HUDEP-2 (cell line): ENCODE measurements around the gene HNRNPM.

Experiments
- DNase-seq, 76 experiments: peaks; one replicate each; lab custom pipeline; 2025; ENCODE audit not compliant: unreplicated experiment in 76 of 76; lab: John Stamatoyannopoulos, UW

Gene HNRNPM

GRCh38 chr19:8457209-8457608 lies 12.4 kb downstream of the HNRNPM start:
- no peak for DNase-seq

- no peak for DNase-seq
Observed at GRCh38 chr19:8457827-8458226, 13.1 kb downstream of the HNRNPM start.

GRCh38 chr19:8458380-8458779 lies 13.6 kb downstream of the HNRNPM start:
- DNase-seq, result no peak

DNA sequence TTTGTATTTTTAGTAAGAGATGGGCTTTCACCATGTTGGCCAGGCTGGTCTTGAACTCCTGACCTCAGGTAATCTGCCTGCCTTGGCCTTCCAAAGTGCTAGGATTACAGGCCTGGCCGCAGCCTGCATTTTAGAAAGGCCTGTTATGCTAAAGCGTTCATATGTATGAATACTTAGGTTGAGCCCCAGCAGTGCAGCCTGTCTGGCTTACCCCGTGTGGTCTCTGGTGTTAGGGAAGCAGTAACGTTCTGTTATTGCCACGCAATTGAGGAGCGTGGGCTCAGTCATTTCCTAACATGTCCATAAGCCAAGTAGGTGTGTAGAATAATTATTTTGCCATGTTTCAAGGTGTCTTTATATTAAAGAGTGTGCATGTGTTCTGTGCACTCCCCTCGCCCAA lies 14.3 kb downstream of the HNRNPM start:
- DNase-seq, result no peak

GRCh38 chr19:8459520-8460270 lies 14.9 kb downstream of the HNRNPM start:
- no peak for DNase-seq

GRCh38 chr19:8460516-8461298 lies 15.9 kb downstream of the HNRNPM start:
- no peak for DNase-seq

- DNase-seq, result no peak
Observed at GRCh38 chr19:8461376-8461775, 16.6 kb downstream of the HNRNPM start.

DNA sequence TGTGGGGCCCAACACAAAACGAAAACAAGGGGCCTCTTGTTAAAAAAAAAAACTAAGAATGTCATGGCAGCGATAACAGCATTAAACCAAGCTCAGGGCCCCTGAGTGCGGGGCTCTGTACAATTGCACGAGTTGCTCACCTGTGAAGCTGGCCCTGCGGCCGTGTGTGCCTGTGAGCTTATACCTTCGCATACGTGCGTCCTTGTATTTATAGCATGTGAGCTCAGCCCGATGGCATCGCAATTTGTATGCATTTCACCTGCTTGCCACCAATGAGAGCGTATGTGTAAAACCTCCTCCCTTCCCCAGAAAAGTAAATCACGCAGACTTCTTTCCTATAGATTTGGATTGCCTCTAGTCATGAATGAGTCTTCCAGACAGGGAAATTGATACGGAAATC lies 17.1 kb downstream of the HNRNPM start:
- no peak for DNase-seq

GRCh38 chr19:8462571-8462970 lies 17.8 kb downstream of the HNRNPM start:
- DNase-seq, result no peak

DNA sequence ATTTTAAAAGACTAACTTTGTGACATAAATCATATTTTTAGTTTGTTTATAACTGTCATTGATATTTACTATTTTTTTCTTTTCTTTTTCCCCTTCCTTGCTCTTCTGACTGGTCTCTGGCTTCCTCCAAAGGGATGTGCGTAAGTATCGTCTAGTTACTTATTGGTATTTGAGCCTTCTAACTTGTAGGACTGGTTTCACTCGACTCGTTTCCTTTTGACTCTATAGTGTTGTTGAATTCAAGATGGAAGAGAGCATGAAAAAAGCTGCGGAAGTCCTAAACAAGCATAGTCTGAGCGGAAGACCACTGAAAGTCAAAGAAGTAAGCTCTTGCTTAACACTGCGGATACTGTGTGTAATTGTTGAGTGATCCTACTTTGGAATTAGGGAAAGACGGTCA lies 18.6 kb downstream of the HNRNPM start:
- DNase-seq, result no peak

DNA sequence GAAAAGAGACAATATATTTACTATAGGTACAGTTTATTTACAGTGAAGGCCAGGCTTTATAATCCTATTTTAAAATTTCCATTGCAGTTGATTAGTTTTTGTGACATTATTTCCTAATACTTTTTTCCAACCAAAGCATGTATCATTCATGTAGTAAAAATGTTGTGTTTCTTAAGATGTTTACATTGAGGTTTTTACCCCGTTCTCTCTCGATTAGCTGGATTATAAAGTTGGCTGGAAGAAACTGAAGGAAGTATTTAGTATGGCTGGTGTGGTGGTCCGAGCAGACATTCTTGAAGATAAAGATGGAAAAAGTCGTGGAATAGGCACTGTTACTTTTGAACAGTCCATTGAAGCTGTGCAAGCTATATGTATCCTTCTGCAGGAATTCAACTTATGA lies 21.2 kb downstream of the HNRNPM start:
- no peak for DNase-seq

DNA sequence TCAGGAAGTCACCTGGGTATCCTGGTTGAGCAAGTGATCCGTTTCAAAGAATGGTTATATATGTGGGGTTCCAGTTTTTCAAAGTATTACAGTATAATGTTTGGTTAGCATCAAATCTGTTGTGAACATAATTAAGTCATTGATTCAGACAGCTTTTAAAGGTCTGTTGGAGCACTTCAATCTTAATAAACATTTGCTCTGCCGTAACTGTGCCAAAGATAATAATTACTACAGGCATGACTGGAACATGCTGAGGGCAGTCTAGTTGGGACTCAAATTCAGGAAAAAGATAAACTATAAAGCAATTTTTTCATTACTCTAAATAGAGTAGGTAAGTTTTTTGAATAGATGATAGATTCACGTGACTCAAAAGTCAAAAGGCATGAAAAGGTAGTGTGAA lies 23.3 kb downstream of the HNRNPM start:
- no peak for DNase-seq

DNA sequence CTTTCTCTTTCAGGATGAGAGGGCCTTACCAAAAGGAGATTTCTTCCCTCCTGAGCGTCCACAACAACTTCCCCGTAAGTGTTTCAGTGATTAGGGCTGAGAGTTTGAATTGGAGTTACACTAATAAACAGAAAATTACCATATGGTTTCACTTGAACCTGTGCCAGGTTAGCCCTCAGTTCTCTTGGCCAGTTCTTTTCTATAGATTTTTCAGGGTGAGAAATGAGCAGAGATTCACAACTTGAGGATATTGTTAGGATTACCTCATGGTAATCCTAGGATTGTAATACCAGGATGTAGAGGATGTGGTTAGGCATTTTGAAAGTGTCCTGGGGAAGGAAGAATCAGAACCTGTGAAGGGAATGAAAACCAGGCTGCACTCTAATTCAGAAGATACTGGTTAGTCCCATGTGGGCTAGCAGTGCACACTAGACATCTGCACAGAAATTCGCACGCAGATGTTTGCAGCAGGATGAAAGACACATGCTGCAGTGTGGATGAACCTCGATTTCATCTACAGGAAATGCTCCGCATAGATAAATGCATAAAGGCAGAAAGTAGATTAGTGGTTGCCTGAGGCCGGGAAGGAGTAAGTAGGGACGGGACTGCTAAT lies 24.1 kb downstream of the HNRNPM start:
- DNase-seq, result no peak

- no peak for DNase-seq
Observed at GRCh38 chr19:8469613-8470368, 25.0 kb downstream of the HNRNPM start.

DNA sequence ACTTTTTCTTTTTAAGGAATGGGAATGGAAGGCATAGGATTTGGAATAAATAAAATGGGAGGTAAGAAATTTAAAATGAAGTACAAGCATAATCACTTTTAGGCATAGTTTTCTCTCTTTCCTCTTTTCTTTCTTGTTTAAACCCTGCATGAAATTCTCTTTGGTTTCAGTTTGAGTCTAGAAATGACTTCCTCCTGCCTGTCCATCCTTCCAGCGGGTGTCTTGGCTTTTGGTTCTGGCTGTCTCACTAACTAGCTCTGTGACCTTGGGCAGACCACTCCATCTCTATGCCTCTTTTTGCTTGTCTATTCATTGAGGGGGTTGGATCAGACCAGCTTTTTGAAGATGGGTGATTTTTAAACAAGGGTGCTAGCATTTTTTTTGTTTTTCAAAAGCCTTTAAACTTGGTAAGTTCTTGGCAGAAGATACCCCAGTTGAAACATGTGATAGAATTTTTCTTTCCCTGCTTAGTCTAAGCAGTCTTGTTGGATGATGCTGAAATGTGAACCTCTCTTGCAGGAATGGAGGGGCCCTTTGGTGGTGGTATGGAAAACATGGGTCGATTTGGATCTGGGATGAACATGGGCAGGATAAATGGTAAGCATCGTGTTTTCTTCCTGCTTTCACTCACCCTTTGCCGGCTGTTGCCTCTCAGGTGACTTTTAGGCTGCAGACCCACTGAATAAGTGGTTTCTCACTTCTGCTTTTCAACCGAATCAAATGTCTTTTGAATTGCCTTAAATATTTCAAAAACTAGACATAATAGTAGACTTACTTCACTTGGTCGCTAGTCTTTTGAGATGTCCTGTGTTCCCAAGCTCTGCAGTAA lies 29.1 kb downstream of the HNRNPM start:
- DNase-seq, result no peak

- no peak for DNase-seq
Observed at GRCh38 chr19:8475005-8475404, 30.2 kb downstream of the HNRNPM start.

DNA sequence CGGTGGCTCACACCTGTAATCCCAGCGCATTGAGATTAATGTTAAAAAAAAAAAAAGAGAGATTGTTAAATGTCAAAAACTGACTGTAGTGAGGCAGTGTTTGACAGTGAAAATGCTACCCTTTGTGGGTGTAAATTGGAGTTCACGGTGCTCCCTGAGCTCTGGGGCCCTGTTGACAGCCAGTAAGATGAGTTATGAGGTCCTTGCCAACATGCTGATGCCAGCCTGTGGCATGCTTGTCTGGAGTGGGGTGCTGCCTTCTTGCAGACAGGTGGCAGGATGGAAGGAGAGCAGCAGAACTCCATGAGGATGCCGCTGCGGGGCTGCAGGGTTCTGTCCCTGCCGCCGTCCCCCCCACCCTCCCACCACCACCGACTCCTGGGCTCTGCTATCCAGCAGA lies 31.7 kb downstream of the HNRNPM start:
- DNase-seq, result no peak

- no peak for DNase-seq
Observed at GRCh38 chr19:8477889-8478288, 33.1 kb downstream of the HNRNPM start.

- DNase-seq, result no peak
Observed at GRCh38 chr19:8478598-8478997, 33.8 kb downstream of the HNRNPM start.

DNA sequence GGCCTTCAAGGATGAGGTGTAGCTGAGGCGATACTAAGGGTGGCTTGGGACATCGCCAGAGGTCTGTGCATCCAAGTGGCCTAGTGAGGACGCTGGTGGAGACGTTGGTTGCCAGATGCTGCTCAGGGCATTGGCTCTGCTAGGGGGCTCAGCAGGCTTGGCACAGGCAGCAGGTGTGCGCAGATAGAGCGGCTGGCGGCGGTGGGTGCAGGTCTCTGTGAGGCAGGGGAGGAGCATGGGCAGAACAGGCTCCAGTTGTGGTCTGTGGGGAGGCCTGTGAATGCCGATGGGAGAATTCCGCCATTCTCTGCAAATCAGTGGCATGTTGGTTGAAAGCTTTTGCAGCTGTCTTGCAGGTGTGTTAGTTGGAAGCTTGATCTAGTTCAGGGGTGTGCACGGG lies 36.4 kb downstream of the HNRNPM start:
- no peak for DNase-seq
